GM10248 (cell line): ENCODE data around the gene DRC1.

ENCODE experiments used
- CTCF ChIA-PET: fragments of 300-600 bp; sonication (Branson Sonifier 250); formaldehyde crosslinking; extraction: SDS; loops from one replicate; lab custom pipeline; 2021; ENCODE audit warnings: antibody characterized with exemption; lab: Yijun Ruan, JAX
- POLR2A ChIA-PET: fragments of 350-650 bp; sonication (Branson Sonifier 250); formaldehyde crosslinking; extraction: SDS; loops from one replicate; lab custom pipeline; 2020; ENCODE audit warnings: antibody characterized with exemption; lab: Yijun Ruan, JAX
- DNase-seq: peaks from one replicate; pipeline ENCODE4 v3.0.0; 2012; ENCODE audit errors: extremely low spot score
- TF ChIP-seq, protein P1 (sequence below): IDR thresholded peaks from 2 replicates; pipeline ENCODE4 v1.5.1; 2012; ENCODE audit warnings: mild to moderate bottlenecking, low read depth; ENCODE audit errors: extremely low read depth, missing control alignments, control extremely low read depth

DRC1 gene

GRCh38 chr2:26432859-26433258 is 31.1 kb downstream of the DRC1 start:
- ChIA-PET POLR2A (no interaction called here), CTCF (interaction anchor here (0.8 to 2.2 kb wide), 3 partner anchors 11 to 23 kb away, joined by 3 to 8 read pairs (median 8); no protein-coding TSS in a partner anchor)
- DNase-seq: no peak
- TF ChIP-seq, protein P1, sequence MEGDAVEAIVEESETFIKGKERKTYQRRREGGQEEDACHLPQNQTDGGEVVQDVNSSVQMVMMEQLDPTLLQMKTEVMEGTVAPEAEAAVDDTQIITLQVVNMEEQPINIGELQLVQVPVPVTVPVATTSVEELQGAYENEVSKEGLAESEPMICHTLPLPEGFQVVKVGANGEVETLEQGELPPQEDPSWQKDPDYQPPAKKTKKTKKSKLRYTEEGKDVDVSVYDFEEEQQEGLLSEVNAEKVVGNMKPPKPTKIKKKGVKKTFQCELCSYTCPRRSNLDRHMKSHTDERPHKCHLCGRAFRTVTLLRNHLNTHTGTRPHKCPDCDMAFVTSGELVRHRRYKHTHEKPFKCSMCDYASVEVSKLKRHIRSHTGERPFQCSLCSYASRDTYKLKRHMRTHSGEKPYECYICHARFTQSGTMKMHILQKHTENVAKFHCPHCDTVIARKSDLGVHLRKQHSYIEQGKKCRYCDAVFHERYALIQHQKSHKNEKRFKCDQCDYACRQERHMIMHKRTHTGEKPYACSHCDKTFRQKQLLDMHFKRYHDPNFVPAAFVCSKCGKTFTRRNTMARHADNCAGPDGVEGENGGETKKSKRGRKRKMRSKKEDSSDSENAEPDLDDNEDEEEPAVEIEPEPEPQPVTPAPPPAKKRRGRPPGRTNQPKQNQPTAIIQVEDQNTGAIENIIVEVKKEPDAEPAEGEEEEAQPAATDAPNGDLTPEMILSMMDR: no peak

GRCh38 chr2:26435106-26435505 is 33.4 kb downstream of the DRC1 start:
- DNase-seq: no peak
- ChIA-PET CTCF (no interaction called here), POLR2A (no interaction called here)
- TF ChIP-seq, protein P1: no peak

- DNase-seq: no peak
- TF ChIP-seq, protein P1: no peak
- ChIA-PET CTCF (no interaction called here), POLR2A (no interaction called here)
These were observed 36.8 kb downstream of the DRC1 start for GRCh38 chr2:26438526-26438925.

- ChIA-PET POLR2A (no interaction called here), CTCF (no interaction called here)
- TF ChIP-seq, protein P1: no peak
- no peak for DNase-seq
These were observed 37.2 kb downstream of the DRC1 start for GRCh38 chr2:26438926-26439325.

GRCh38 chr2:26442301-26442700 is 40.6 kb downstream of the DRC1 start:
- TF ChIP-seq, protein P1: no peak
- no peak for DNase-seq
- CTCF ChIA-PET: interaction anchor here (1.1 kb wide), 2 partner anchors 8 to 11 kb away, joined by 3 to 4 read pairs; no protein-coding TSS in a partner anchor
- POLR2A ChIA-PET: no interaction called here

DNA sequence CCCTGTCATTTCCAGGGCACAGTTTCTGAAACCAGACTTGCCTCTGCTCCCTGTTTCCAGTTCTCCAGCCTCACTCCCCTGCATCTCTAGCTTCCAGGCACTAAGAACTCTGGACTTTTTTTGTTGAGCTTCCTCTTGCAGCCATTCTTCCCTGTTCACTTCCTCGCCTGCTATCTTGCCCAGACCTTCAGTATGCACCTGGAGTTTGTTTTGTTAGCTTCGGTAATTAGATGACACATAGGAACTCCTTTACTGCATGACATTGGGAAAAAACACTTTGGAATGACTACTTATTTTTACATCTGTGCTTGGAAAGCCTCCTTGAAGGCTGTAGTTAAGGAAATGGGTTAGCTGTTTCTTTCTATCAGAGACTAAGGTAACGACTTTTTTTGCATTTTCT is 41.0 kb downstream of the DRC1 start:
- ChIA-PET POLR2A (no interaction called here), CTCF (interaction anchor here (1.1 kb wide), 2 partner anchors 8 to 11 kb away, joined by 3 to 4 read pairs; no protein-coding TSS in a partner anchor)
- DNase-seq: no peak
- TF ChIP-seq, protein P1: no peak
